Stimulated activated CD4-positive, alpha-beta T cell treated with anti-CD3 and anti-CD28 coated beads, Interleukin-12 subunit alpha, Interleukin-12 subunit beta, amount 100 ng/mL, for 4 hours (primary cell): Measurements from ENCODE around the gene ERG28.
"Not testable (repeated sequence)": the region's sequence is repeated elsewhere in the genome, so short reads cannot be mapped to it uniquely, and the experiment has no call there.

Experiments
- DNase-seq: peaks from one replicate; pipeline ENCODE4 v3.0.0-alpha.2; 2020

Gene ERG28

GRCh38 chr14:75615200-75615599 is 45.5 kb downstream of the ERG28 start:
- no peak for DNase-seq

- no peak for DNase-seq
Observed at GRCh38 chr14:75614179-75614578, 46.5 kb downstream of the ERG28 start.

DNA sequence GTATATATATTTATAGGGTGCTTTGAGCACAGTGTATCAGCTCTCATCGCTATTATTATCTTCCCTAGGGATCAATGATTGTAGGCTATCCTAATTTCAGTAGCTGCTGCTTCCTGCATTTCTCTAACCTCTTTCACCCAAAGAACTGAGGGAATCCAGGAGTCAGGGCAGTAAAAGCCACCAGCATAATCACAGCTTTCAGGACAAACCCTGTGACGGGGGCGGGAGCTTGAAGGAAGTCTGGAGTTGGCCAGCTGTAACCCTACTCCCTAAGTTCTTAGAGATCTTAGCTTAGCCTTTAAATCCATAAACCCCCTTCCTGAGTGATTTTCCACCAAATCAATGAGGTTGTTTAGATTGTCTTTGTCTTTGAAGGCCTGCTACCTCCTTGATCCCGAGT is 48.5 kb downstream of the ERG28 start:
- DNase-seq, result no peak

DNA sequence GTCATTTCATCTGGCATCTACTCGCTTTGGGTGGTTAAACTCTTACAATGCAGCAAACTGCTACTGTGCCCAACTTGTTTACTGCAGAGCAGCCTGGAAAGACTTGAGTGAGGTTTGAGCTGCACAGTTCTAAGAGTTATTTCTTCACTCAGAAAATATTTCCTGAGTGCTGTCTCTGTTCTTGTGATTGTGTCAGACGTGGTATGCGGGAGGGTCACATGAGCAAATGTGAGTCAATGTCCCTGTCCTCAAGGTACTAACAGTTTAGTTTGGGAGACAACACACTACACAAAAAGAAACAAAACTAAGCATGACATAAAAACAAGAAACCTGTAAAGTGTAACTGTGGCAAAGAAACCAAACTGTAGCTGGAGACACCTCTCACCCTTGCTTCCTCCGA is 49.8 kb downstream of the ERG28 start:
- DNase-seq, result no peak

GRCh38 chr14:75609606-75610475 is 50.8 kb downstream of the ERG28 start:
- DNase-seq, result no peak

- no peak for DNase-seq
Observed at GRCh38 chr14:75609116-75609515, 51.6 kb downstream of the ERG28 start.

DNA sequence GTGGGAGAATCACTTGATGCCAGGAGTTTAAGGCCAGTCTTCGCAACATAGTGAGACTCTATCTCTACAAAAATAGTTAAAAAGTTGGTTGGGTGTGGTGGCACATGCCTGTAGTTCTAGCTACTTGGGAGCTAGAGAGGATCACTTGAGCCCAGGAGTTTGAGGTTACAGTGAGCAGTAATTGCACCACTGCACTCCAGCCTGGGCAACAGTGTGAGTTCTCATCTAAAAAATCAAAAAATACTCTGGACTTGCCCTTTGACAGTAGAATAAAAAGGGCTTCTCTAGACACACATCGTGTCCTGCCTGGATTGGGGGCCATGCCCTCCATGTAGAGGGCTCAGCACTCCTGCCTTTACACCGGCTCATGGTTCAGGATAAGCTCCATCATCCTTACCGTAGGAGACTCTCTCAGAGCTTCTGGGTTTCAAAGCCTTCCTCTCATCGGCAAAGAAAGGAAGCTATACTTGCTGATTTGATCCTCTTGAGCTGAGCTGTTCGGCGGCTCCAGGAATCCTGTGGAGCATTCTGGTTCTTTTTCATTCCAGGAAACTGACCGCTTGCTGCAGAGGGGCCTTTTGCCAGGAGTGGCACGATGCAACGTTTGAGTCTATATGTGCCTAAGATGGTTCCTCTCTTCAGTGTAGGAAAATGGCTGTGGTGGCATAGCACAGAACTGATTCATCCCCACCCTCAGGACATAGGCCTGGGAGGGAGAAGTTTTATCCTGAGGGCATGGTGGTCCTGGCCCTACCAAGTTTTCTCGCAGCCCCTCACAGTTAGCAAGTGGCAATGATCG is 52.6 kb downstream of the ERG28 start:
- no peak for DNase-seq

- DNase-seq, result no peak
Observed at GRCh38 chr14:75607044-75607443, 53.6 kb downstream of the ERG28 start.

GRCh38 chr14:75605916-75606315 is 54.8 kb downstream of the ERG28 start:
- no peak for DNase-seq

DNA sequence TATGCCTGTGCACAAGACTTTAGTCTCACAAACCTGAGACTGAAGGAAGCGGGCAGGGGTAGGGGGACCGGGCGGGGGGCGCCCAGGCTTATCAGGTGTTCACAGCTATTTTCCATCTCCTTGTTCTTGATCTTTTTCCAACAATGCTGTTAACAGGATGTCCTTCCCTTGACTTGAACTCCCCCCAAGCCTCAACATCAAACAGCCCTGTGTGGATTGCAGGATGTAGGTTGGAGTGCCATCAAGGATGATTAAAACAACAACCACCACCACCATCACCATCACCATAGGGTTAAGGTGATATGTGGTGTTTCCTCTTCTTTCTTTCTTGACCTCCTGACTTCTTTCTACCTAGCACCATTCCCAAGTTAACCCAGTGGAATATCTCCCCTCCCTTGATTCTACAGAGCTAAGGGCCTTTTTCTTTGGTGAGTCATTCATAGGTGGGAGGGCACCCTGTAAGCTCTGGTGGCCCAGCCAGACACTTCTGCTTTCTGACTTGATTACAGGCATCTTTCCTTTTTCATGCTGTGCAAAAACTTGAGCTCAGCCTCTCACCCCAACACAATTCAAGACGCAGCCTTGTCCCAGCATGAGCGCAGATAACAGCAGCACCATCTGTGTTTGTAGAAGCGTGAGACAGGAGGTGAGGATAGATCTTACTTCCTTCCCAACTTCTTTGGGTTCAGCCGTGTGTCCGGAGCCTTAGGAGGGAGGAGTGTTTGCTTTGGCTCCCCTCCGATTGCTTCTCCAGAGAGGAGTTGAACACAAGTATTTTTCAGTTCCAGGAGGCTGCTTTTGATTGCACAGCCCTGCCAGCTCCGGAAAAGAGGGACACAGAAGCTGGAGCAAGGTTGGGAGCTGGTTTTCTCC is 55.5 kb downstream of the ERG28 start:
- no peak for DNase-seq

DNA sequence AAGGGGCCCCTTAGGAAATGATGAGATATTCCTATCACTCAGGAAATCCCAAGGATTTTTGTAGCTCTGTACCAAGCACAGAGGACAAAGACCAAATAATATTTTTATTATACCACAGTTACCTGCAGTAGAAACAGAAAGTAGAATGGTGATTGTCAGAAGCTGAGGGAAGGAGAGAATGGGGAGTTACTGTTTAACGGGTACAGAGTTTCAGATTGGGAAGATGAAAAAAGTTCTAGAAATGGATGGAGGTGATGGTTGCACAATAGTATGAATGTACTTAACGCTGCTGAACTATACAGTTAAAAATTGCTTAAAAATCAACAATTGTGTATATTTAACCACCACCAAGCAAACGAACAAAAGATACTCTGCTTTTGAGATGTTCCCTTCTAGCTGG is 58.2 kb downstream of the ERG28 start:
- no peak for DNase-seq

DNA sequence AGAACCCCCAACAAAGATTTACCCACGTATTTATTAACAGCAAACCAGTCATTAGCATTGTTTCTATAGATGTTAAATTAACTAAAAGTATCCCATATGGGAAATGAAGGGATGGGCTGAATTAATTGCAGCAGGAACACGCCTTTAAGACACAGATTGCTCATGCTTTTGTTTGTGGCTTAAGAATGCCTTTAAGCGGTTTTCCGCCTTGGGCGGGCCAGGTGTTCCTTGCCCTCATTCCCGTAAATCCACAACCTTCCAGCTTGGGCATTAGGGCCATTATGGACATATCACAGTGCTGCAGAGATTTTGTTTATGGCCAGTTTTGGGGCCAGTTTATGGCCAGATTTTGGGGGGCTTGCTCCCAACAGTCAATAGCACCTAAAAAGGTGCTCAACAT is 59.6 kb downstream of the ERG28 start:
- not testable (repeated sequence) for DNase-seq

GRCh38 chr14:75600100-75600499 is 60.6 kb downstream of the ERG28 start:
- DNase-seq, result not testable (repeated sequence)
